Stimulated activated CD4-positive, alpha-beta T cell treated with anti-CD3 and anti-CD28 coated beads, Interleukin-15, amount 100 ng/mL, for 24 hours (primary cell): ENCODE results near the gene SLC7A1.
A peak's percentile ranks its signal among the peaks of the same experiment; 100 is the strongest.

ENCODE experiments used
- DNase-seq: peaks from one replicate; pipeline ENCODE4 v3.0.0-alpha.2; 2020

Gene SLC7A1

DNA sequence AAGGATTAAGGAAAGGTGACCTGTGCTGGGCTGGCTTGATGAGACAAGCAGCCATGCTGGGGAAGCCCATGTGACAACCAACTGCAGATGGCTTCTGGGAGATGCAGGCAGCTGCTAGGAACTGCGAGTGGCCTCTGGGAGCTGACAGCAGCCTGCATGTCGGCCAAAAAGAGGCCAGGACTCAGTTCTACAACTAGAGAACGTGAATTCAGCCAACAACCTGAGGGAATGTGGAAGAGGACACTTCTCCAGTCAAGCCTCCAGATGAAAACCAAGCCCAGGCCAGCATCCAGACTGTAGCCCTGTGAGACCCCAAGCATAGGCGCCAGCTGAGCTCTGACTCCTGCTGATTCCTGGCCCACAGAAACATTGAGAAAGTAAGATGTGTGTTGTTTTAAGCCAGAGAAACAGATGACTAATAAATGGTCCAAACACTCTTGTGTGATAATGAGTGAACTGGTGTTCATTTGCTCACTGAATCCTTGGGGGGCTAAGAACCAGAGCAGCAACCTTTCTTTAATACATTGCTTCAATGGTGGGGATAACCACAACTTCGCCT is 45.0 kb downstream of the SLC7A1 start:
- no peak for DNase-seq

DNA sequence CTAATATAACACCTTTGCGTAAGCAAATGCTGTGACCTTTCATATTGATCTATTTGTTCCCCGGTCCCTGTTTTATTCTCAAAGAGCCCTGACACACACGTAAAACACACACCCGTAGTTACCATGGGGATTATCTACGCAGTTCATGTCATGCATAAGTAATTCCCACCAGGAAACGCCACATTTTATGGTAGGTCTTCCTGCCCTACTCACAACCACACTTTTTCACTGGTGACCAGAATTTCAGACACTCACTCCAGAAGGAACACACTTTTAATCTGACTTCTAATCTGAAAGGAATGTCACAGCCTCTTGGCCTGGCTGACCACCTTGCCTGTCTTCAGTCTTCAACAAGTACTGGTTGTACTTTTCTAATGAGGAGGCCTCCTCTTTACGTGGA is 46.8 kb downstream of the SLC7A1 start:
- no peak for DNase-seq

DNA sequence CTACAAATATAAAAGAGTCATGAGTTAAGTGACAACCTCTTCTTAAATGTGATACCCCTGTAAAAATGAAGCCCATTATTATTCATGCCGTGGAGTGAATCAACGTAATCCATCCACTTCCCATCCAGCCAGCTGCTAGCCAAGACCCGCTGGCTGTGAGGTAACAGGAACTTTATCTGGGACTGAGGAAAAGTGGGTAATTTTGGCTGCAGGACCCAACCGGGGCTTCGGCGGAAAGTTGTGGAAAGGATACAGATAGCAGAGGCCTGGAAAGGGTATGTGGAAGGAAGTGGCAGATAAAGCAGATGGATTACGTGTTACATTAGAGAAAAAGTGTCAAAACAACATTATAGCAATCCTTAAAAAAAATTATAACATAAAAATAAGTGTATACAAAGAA is 48.3 kb downstream of the SLC7A1 start:
- DNase-seq = no peak

DNA sequence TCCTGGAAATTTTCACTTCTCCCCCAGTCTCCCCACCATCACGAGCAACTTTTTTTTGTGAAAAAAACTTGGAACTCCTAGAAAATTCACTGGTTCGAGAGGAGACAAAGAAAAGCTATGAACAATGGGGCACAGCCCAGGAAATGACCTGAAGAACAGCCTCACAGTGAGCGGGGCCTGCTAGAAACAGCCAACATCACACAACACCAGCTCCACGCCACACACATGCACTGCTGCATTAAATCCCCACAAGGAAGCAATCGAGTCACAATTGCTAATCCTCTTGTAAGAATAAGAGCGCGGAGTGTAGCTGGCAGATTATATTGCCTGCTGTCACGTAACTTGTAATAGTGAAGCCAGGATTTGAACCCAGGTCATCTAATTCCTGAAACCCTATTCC is 48.8 kb downstream of the SLC7A1 start:
- DNase-seq = no peak

DNA sequence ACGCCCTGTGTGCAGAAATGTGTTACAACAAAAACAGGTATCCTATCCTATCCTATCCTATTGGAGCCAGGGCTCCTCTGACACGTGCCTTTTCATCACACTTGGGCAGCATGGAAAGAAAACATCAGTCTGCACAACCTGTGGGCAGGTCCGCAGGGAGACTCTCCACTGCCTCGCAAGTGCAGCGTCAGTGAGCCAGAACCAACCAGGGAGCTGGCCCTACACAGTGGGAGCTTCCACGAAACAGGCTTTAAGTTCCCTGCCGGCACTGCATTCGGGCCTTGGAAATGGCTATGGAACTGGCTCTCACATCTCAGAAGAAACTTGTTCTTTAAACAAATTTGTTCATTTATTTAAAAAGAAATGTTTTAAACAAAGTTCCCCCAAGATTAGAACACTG is 49.5 kb downstream of the SLC7A1 start:
- DNase-seq = no peak

DNA sequence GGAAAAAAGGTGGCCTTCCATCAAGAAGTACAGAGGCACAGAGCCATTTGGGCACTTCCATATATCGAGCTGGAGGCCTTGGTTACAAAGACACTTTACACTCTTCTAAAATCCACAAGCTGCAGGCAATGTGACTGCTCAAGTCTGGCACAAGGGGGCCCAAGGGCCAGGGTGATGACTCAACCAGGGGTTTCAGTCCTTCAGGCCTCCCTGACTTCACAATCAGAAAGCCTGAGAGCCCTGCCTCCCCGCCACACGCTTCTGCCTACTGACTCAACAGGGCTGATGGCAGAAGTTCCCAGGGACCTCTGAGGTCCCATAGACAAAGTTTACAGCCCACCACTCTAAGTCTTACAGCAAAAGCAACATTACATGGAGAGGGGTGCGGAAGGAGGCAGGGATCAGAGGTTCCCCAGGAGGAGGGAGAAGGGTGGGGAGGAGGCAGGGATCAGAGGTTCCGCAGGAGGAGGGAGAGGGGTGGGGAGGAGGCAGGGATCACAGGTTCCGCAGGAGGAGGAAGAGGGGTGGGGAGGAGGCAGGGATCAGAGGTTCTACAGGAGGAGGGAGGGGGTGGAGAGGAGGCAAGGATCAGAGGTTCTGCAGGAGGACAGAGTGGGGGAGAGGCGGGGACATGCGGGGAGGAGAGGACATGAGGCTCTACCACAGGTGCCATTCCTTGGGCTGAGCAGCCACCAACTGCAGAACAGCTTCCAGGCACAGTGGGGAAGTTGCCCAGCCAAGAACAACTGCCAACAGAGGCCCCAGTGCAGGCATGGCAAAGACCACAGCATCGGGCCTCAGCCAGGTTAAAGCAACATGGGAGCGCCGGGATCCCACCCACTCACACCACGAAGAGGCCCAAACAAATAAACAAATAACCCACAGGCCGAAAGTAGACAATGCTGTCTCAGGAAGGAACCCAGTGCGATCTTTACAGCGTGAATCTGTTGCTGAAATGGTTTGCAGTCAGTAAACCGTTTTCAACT is 52.0 kb downstream of the SLC7A1 start:
- peak; percentile 77 for DNase-seq

DNA sequence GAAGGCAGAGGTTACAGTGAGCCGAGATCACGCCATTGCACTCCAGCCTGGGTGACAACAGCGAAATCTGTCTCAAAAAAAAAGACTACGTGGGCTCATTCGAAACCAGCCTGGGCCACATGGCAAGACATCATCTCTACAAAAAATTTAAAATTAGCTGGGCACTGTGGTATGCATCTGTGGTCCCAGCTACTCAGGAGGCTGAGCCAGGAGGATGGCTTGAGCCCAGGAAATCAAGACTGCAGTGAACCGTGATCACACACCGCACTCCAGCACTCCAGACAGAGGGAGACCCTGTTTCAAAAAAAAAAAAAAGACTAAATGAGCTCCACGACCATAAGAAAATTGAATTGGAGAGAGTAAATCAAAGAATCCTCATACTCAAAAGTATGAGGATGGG is 53.1 kb downstream of the SLC7A1 start:
- no peak for DNase-seq

DNA sequence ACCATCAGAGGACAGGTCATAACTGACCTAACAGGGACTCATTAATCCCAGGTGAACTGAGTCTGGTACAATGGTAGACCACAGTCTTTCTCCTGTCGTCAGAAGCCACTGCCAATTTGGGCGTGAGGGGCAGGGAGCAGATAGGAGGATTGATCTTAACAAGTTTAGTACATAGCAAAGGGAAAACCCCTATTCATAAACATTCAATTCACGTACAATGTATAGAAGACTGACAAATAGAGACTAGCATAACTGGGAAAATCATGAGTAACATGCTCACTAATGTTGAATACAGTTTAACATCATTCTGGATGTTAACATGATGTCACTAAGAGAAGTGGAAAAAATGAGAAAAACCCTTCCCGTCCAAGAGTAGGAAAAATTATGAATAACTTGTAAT is 54.1 kb downstream of the SLC7A1 start:
- DNase-seq = peak; percentile 17

DNA sequence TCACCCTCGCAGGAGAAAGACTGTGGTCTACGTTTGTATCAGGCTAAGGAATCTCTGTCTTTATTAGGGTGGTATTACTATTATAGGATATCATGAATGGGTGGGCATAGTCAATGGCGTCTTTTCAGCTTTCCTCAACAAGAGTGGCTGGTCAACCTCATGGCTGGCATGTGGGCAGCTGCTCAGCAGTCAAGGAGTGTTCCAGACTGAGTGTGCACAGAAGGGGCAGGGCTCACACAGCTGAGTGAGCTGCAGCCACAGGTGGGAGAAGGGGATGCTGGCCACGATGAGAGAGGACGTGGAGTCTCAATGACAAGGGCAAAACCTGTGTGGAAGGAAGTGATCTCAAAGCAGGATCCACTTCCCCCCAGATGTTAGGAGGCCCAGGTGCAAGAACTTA is 54.7 kb downstream of the SLC7A1 start:
- DNase-seq = no peak

DNA sequence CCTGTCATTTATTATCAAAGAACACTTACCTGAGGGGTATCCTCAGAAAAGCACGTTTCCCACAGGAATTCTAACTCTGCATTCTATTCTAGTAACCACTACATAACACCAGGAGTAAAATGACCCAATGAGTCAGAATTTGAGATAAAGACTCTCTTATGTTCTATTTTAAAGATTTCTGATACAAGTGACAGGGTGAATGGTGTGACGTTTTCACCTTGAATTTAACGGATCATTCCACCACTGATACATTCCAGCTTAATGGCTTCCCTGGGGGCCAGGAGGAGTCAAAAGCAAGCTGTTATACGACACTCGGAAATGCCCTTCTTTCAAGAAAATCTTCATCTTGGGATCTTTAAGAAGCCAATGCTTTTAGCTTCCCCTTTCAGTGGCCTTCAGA is 55.2 kb downstream of the SLC7A1 start:
- no peak for DNase-seq

DNA sequence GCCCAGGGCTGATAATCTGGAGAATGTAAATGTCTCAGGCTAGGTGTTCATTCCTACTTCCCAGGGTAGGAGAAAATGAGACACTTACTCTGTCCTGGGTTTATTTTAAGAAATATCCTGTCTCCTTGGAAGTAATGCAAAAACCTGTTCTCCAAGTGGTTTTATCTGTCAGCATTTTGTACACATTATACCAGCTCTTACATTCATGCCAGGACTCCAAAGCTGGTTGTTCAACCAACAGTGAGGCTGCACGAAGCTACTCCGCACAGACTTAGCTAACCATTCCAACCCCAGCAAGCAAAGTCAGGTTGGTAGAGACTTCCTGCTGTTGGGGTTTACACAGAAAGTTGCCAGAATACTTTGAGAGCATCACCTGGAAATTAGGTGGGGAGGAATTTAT is 55.6 kb downstream of the SLC7A1 start:
- no peak for DNase-seq

DNA sequence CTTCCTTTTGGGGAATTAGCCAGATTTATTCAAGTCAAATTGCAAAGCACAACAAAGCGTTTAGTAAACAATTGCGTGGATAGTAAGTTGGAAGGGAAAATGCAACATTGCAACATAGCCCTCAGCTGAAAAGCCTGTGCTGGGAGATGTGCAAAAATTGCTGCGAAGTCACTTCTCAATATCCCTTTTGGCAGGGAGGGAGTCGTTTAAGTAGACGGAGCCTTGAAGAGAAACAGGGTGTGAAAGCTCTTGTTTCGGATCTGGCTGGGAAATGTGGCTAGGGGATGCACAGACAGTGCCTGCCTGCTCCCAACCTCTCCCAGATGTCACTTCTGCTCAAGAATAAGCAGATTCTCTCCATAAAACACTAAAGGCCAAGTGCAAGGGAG is 56.8 kb downstream of the SLC7A1 start:
- no peak for DNase-seq

DNA sequence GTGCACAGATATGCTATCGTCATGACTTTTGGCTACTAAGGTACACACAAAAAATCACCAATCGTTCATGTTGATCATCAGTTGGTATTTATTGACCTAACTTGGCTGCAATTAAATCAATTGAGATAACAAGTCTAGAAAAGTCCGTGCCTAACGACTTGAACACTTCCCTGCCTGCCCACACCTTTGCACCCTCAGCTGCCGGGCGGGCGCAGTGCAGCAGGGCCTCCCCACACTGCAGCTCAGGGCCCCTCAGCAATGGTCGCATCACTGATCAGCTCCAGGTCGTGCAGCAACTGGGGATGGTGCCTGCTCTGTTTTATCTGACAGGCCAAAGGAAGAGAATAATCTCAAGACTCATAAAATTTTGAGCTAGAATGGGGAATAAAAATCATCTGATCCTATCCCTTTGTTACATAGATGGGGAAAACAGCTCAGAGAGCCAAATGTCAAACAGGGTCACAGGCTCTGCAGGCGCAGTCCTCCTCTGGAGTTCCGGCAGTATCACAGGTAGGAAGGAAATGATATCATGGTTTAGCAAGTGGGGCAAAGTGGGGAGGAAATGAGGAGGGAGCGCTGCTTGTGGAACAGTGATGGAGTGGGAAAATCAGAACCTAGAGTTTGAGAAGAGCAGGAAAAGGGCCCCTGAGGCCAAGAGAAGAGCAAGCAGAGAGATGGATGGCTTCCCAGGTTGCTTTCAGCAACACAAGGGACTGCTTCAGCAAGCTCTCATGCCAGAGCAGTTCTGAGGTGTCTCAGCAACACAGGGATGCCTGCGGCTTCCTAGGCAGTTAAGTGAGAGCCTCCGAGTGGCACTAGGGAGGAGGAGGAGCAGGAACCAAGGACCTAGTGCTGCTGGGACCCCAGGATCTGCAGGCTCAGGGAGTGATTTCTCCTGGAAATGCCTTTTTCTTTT is 57.5 kb downstream of the SLC7A1 start:
- no peak for DNase-seq

DNA sequence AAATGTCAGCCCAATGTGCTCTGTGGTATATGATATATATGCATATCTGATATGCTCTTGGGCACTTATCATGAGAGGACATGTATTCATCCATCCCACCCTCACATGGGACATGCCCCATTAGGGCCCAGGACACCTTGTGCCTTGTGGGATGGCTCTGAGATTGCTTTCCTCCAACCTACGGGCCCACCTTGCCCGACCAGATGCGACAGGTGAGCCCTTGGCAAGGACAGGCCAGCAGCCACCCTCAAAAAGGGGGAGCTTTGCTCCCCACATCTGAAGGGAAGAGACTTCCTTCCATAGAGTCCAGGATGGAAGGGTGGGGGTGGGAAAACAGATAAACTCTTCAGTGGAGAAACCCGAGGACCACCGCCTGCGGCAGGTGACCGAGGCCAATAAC is 58.6 kb downstream of the SLC7A1 start:
- DNase-seq = no peak

DNA sequence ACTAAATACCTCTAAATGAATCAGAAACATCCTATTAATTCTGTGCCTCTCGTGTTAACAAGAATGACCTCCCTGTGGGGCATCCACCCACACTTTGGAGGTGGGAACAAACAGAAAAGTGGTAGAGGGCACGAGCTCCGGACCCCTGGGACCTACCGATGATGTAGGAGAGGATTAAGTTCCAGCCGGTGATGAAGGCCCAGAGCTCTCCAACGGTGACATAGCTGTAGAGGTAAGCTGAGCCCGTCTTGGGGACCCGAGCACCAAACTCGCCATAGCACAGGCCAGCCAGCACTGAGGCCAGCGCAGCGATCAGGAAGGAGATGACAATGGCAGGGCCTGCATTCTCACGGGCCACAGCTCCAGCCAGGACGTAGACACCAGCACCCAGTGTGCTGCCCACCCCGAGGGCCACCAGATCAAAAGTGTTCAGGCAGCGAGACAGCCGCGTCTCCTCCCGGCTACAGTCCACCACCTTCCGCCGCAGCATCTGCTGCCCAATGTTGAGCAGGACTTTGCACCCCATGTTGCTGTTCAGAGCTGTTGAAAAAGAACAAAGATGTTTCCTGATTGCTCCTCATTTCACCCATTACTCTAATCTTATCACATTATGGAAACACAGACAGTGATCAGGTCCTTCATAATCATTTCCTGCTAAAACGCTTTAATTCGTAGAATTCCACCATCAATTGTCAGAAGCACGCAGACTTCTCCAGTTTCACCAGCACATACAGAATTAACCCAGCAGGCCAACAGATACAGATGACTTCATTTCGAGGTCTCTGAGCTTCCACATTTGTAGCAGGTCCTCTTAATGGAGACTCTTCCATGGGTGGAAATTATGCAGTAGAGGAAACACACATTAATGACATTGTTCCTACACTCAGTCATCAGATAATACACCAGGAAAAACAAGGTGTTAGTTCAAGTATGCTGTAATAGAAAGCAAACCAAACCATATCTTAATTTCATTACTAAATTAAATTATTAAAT is 59.5 kb downstream of the SLC7A1 start:
- DNase-seq = no peak

DNA sequence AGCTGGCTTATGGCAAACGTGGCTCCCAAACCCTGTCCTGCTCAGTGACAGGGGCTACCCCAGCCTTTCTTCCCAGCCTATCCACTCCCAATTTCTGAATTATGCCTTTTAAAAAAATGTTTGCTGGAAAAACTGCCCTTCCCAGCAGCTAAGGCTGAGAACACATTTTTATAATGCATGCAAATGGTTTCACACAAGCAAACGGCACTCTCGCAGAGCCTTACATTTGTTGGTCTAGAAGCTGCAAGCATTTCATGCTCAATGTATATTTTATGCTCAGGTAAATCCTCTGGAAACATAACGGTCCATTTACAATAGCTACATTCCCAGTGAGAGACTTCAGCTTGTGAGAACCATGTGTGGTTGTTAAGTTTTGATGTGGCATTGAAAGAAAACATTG is 61.4 kb downstream of the SLC7A1 start:
- no peak for DNase-seq

DNA sequence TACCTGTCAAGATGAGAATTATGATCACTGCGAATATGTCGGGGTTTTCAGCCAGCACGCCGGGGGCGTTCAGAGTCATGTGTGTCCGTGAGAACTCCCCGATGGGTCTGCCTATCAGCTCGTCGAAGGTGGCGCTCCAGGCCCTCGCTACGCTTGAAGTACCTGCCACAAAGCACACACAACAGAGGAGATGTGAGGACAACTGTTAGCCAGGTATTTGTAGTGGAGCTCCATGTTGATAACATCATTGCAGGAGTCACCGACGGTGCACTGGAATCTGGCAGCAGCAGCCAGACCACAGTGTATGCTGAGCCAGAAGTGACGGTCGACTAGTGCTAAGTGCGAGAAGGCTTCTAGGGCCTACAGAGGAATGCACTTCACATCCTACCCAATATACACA is 62.7 kb downstream of the SLC7A1 start:
- DNase-seq = no peak

DNA sequence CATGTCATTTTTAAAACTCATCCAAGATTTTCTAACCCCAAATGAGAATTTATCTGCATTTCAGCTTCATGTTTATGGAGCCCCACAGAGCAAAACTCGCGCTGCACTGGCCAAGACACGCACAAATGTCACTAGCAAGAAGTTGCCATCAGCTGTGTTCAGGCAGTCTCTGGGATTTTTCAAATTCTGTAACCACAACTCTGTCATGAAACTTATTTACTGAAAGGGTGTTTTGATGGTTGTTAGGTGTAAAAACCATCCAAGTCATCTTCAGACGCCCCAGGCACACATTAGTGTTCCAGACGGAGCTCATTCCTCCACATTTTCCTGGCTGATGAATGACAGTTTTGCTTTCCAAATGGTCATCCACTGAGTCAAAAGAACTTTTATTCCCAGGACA is 63.4 kb downstream of the SLC7A1 start:
- DNase-seq = no peak

DNA sequence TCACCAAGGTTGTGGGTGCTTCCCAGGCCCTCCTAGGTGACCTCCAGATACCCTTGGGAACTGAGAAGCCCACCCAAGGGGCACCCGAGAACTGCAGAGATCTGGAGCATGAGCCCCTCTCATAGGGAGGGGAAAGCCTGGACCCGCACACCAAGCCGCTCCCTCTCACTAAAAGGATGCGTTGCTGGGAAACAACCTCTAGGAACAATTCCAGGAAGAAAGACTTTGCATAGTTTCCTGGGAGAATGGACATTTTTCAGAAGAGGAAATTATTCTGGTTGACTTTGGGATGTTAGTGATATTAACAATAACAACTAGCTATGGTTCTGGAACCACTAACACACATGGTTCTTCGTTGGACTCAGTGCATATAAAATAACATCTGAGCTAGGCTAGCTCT is 64.6 kb downstream of the SLC7A1 start:
- DNase-seq = no peak

DNA sequence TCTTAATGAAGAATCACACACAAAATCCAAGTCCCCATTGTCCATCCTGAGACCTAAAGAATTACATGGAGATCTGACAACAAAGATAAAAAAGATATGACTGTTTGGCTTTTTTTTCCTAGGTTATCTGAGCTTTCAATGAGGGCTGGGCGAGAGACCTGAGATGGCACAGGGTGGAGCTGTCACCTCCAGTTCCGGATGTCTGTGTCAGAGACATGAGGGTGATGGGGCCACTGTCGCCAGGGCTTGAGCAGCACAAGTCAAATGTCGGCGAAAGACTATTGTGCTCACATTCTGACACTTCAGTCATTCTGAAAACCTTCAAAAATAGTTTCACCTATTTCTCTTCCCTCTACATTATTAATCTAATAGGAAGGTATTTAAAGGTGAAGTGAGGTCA is 65.7 kb downstream of the SLC7A1 start:
- DNase-seq = no peak

DNA sequence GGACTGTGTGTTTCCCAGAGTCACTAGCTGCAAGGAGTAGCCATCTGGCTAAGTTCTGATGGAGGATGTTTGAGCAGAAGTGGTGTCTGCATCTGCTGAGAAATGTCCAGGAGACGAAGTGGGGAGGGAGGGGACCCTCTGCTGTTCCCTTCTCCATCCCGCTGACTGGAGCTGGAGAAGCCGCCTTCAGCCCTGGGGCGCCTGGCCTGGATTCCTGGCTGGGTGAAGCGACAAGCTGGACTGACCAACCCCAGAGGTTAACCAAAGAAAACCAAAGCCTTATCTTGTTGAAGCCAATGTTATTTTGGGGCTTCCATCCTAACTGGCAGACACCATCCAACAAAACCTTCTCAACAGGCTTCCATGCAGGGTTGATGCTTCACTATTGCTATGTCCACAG is 67.6 kb downstream of the SLC7A1 start:
- DNase-seq = no peak

DNA sequence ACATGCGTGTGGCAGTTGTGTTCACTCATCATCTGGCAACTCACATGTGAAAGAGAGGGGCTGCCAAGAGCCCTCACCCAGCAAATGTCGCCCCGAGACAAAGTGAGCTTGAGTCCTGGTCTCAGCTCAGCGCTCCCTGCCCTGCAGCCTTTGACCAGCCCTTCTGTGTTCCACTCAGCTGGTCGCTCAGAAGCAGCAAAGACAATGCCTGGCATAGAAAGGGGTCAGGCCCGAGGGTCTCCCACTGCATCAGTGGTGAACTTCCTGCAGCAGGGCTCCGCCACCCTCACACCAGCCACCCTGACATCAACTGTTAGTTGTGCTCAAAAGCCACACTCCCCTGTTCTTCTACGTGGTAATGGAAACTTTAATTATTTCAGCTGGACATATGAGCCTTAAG is 68.0 kb downstream of the SLC7A1 start:
- DNase-seq = no peak
